ENCODE measurements around the gene CHD9.

CHD9 gene

GRCh38 chr16:53337294-53337693 is 282.5 kb downstream of the CHD9 start:
- TF ChIP-seq, protein P1, sequence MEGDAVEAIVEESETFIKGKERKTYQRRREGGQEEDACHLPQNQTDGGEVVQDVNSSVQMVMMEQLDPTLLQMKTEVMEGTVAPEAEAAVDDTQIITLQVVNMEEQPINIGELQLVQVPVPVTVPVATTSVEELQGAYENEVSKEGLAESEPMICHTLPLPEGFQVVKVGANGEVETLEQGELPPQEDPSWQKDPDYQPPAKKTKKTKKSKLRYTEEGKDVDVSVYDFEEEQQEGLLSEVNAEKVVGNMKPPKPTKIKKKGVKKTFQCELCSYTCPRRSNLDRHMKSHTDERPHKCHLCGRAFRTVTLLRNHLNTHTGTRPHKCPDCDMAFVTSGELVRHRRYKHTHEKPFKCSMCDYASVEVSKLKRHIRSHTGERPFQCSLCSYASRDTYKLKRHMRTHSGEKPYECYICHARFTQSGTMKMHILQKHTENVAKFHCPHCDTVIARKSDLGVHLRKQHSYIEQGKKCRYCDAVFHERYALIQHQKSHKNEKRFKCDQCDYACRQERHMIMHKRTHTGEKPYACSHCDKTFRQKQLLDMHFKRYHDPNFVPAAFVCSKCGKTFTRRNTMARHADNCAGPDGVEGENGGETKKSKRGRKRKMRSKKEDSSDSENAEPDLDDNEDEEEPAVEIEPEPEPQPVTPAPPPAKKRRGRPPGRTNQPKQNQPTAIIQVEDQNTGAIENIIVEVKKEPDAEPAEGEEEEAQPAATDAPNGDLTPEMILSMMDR (IDR thresholded peaks at IDR 0.05; ENCODE audit: low read depth, low read length): no peak
- no peak overlapping the region for H3K4me3 ChIP-seq (ENCODE audit: low read depth, low read length)
- in situ Hi-C loops (cut with HindIII; ENCODE audit: low sequenced_read_pairs): no loop called here
- DNase-seq (ENCODE audit: low read depth, low spot score): no peak

DNA sequence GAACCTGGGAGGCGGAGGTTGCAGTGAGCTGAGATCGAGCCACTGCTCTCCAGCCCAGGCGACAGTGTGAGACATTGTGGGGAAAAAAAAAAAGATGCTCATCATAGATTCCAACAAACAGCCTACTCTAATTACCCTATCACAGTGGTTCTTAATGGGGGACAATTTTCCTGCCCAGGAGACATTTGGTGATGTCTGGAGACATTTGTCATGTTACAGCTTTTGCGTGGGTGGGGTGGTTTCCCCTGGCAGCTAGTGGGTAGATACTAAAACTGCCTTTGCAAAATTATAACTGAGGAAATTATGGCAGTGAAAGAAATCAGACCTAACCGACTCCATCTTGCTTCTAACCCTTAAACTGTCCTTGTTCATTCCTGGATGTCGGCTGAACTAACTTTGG is 287.0 kb downstream of the CHD9 start:
- no peak for DNase-seq (ENCODE audit: low read depth, low spot score)
- in situ Hi-C loops (cut with HindIII; ENCODE audit: low sequenced_read_pairs): no loop called here
- TF ChIP-seq, protein P1 (IDR thresholded peaks at IDR 0.05; ENCODE audit: low read depth, low read length): no peak
- no peak overlapping the region for H3K4me3 ChIP-seq (ENCODE audit: low read depth, low read length)

- TF ChIP-seq, protein P1 (IDR thresholded peaks at IDR 0.05; ENCODE audit: low read depth, low read length): no peak
- no peak for DNase-seq (ENCODE audit: low read depth, low spot score)
- no peak overlapping the region for H3K4me3 ChIP-seq (ENCODE audit: low read depth, low read length)
- in situ Hi-C loops (cut with HindIII; ENCODE audit: low sequenced_read_pairs): no loop called here
Observed at GRCh38 chr16:53355064-53355463, 300.3 kb downstream of the CHD9 start.

GRCh38 chr16:53356478-53357207 is 301.9 kb downstream of the CHD9 start:
- TF ChIP-seq, protein P1 (IDR thresholded peaks at IDR 0.05; ENCODE audit: low read depth, low read length): no peak
- in situ Hi-C loops (cut with HindIII; ENCODE audit: low sequenced_read_pairs): no loop called here
- no peak for DNase-seq (ENCODE audit: low read depth, low spot score)
- no peak overlapping the region for H3K4me3 ChIP-seq (ENCODE audit: low read depth, low read length)

DNA sequence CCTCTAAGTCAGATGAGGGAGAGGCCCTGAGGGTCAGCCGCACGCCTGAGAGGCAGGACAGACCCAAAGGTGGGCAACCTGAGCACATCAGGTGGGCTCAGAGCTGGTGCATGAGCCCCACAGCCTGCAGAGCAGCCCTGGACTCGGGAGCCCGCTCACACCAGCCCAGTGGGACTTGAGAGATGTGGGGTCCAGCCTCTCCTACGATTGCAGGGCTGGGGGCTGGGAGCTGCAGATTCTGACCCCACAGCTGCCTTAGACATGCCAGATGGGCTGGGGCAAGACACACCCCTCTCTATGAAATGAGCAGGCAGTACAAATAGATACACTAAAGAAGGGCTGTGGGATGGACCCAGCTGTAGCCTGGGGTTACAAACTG is 302.4 kb downstream of the CHD9 start:
- no peak for DNase-seq (ENCODE audit: low read depth, low spot score)
- TF ChIP-seq, protein P1 (IDR thresholded peaks at IDR 0.05; ENCODE audit: low read depth, low read length): no peak
- in situ Hi-C loops (cut with HindIII; ENCODE audit: low sequenced_read_pairs): no loop called here
- no peak overlapping the region for H3K4me3 ChIP-seq (ENCODE audit: low read depth, low read length)

DNA sequence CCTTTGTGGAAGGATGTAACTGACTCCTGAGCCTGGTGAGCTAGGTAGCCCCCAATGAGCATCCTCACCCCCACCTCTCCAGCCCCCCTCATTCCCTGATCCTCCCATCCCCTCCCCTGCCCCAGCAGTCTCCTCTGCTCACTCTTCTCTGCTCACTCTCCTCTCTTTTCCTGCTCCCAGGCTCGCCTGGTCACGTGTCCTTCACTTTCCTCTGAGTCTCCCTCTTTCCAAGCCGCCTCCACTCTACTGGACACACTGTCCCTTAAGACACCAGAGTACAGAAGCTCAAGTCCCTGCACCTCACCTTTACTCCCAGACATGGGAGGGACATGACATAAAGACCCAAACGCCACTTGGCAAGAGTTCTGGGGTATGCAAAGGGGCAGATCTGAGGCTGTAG is 303.2 kb downstream of the CHD9 start:
- in situ Hi-C loops (cut with HindIII; ENCODE audit: low sequenced_read_pairs): no loop called here
- no peak for DNase-seq (ENCODE audit: low read depth, low spot score)
- H3K4me3 ChIP-seq (ENCODE audit: low read depth, low read length): no peak overlapping the region
- TF ChIP-seq, protein P1 (IDR thresholded peaks at IDR 0.05; ENCODE audit: low read depth, low read length): no peak
